Ovary (tissue), 9 donors: ENCODE measurements around the gene ARSI. TPM values are rescaled to one million over a fixed set of nuclear protein-coding genes. Genes with fewer than 3 reads are reported as not detected.

ENCODE experiments used
- DNase-seq, 5 donors: peaks; one replicate each; pipeline ENCODE4 v3.0.0-alpha.2; 2019 to 2020
- H3K27ac ChIP-seq, 2 donors: fragments of 200-600 bp; one replicate each; pipeline versions ENCODE4 v1.5.1 to v1.8.0; 2019 to 2022
- H3K27me3 ChIP-seq: fragments of 200-600 bp; one replicate; pipeline ENCODE4 v1.8.0; 2022
- H3K36me3 ChIP-seq: fragments of 200-600 bp; sonication (generic); one replicate; pipeline ENCODE4 v1.5.1; 2019
- H3K4me1 ChIP-seq: one replicate; pipeline ENCODE4 v1.8.1; 2013; ENCODE audit warnings: mild to moderate bottlenecking, moderate library complexity; ENCODE audit not compliant: insufficient read depth
- H3K4me3 ChIP-seq: fragments of 200-600 bp; sonication (generic); one replicate; pipeline ENCODE4 v1.5.1; 2017
- H3K9me3 ChIP-seq, 2 donors: fragments of 200-600 bp in 1 of 2; sonication (generic) in 1 of 2; one replicate each; pipeline versions ENCODE4 v1.5.1 to v1.8.1; 2013 to 2019; ENCODE audit warnings: mild to moderate bottlenecking in 1 of 2, moderate library complexity in 1 of 2
- CTCF ChIP-seq, 3 donors: fragments of 450-650 bp in 2 of 3; fragments of 200-600 bp in 1 of 3; IDR thresholded peaks; one replicate each; pipeline versions ENCODE4 v1.5.1 to v1.8.0; 2016 to 2022; ENCODE audit warnings: antibody characterized with exemption in 3 of 3, mild to moderate bottlenecking in 1 of 3
- EP300 ChIP-seq: sonication (generic); formaldehyde crosslinking; IDR thresholded peaks from one replicate; pipeline ENCODE4 v1.6.1; 2017; ENCODE audit warnings: antibody characterized with exemption
- POLR2A ChIP-seq: fragments of 450-650 bp; IDR thresholded peaks from one replicate; pipeline ENCODE4 v1.6.1; 2017; ENCODE audit warnings: antibody characterized with exemption, mild to moderate bottlenecking, moderate library complexity
- WGBS, 3 donors: extraction: QIAGEN DNeasy Blood & Tissue Kit in 1 of 3; methylation state at CpG; one replicate each; pipeline versions ENCODE4 v1.1.5 to v1.1.7; 2013 to 2017; 5-methylcytosine and 5-hydroxymethylcytosine counted together
- intact Hi-C, 4 donors: fragments of 100-400 bp; cut with DNase I; formaldehyde crosslinking; loops; one replicate each; pipeline versions ENCODE4 v1.11.0 to v1.15.1; 2022 to 2023
- polyA plus RNA-seq, 2 donors: library from polyadenylated mRNA; stranded (reverse); fragments of 200-250 nt in 1 of 2; fragments of 350-450 nt in 1 of 2; fragmentation: Illumina TruSeq in 1 of 2; extraction: RNeasy Lipid Tissue Mini Kit (QIAGEN cat#74804) in 1 of 2; gene quantifications; one replicate each; pipeline ENCODE4 v1.2.3, GENCODE V29; 2013 to 2014
- total RNA-seq, 7 donors: library from RNA; depleted of rRNA in 2 of 7; stranded (reverse); fragments of >200 nt in 2 of 7; fragmentation: NEBNext Ultra II Directional in 3 of 7; extraction: Animal tissue kit (Norgen Biotek cat#: 25700) in 3 of 7; gene quantifications; one replicate each; pipeline versions ENCODE4 v1.1.0 to v1.2.4, GENCODE V29; 2016 to 2023
- donor health status: DM: no; HTN: no; CAD: no; lungs with moderate emphysema.
- donor health status: DM: no; HTN: no; CAD: no.
- donor health status: Bipolar disorder and iron deficiency.
- donor health status: DM: yes; HTN: yes; CAD: no.
- donor health status: DM: no; HTN: no; CAD: no.
- donor health status: DM: yes; HTN: yes; CAD: no.

The ARSI gene
- total and polyA plus RNA-seq, 9 donors = 0.15 to 1.4 (median 0.63) TPM

GRCh38 chr5:150321784-150322183 is 19.1 kb upstream of the ARSI start:
- WGBS, 3 donors = 91 to 96% (median 94%) methylated on average over 1 of the region's 1 CpG
- H3K9me3 ChIP-seq = no peaks in the 10 kb centered on the region
- no peaks in the 10 kb centered on the region for H3K4me1 ChIP-seq
- H3K27me3 ChIP-seq = no peaks in the 10 kb centered on the region
- no peak for TF ChIP-seq EP300
- no peak for TF ChIP-seq CTCF (IDR thresholded peaks at IDR 0.05)
- TF ChIP-seq POLR2A = no peak
- H3K4me3 ChIP-seq = no peak overlapping the region
- H3K36me3 ChIP-seq = no peaks in the 10 kb centered on the region
- H3K27ac ChIP-seq = no peak overlapping the region
- no peak for DNase-seq
- intact Hi-C loops = no loop called here

DNA sequence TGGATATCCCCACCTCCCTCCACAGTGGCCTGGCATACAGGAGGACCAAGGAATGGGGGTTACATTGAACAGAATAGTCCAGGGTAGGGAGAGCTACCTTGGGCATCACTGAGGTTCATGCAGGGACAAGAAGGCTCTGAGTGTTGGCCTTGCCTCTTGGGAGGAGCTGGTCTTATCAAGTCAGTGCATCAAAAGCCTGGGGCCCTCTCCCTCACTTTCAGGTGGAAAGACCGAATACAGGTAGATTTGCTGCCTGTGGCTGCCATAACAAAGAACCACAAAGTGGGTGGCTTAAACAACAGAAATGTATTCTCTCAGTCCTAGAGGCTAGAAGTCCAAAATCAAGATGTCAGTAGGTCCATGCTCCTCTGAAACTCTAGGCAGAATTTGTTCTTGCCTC is 18.5 kb upstream of the ARSI start:
- intact Hi-C loops = no loop called here
- TF ChIP-seq EP300 (no peak), POLR2A (no peak), CTCF (IDR thresholded peaks at IDR 0.05) (no peak)
- Histone ChIP-seq H3K36me3 (no peaks in the 10 kb centered on the region), H3K4me3 (no peak overlapping the region), H3K9me3 (no peaks in the 10 kb centered on the region), H3K27me3 (no peaks in the 10 kb centered on the region), H3K4me1 (no peaks in the 10 kb centered on the region), H3K27ac (no peak overlapping the region)
- 83 to 98% (median 93%) methylated on average over 1 of the region's 1 CpG for WGBS, 3 donors
- DNase-seq = no peak

GRCh38 chr5:150320044-150320613 is 17.4 kb upstream of the ARSI start:
- H3K27me3 ChIP-seq = no peaks in the 10 kb centered on the region
- no peak overlapping the region for H3K4me3 ChIP-seq
- H3K9me3 ChIP-seq = no peaks in the 10 kb centered on the region
- H3K36me3 ChIP-seq = no peaks in the 10 kb centered on the region
- peak; percentile 44 to 68 (median 58) for DNase-seq
- intact Hi-C loops = no loop called here
- H3K27ac ChIP-seq = no peak overlapping the region
- H3K4me1 ChIP-seq = no peaks in the 10 kb centered on the region
- 31 to 56% (median 47%) methylated on average over 2 of the region's 2 CpGs for WGBS, 3 donors
- TF ChIP-seq EP300 (no peak), POLR2A (no peak), CTCF (IDR thresholded peaks at IDR 0.05) (no peak)

DNA sequence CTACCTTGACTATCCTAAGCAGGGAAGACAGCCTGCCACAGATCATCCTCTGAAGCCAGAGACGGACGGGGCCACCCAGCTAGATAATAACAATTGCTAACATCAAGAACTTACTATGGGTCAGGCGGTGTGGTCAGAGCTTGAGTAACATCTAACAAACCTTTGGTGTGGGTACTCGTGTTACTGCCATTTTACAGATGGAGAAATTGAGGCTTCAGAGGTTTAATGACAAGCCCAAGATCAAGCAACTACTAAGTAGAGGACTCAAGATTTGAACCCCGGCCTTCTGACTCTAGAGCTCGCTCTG is 16.7 kb upstream of the ARSI start:
- H3K36me3 ChIP-seq = no peaks in the 10 kb centered on the region
- 88 to 92% (median 91%) methylated on average over 6 of the region's 6 CpGs for WGBS, 3 donors
- H3K27ac ChIP-seq = no peak overlapping the region
- no peak for TF ChIP-seq CTCF (IDR thresholded peaks at IDR 0.05)
- no peak for TF ChIP-seq EP300
- TF ChIP-seq POLR2A = no peak
- intact Hi-C loops = no loop called here
- H3K27me3 ChIP-seq = no peaks in the 10 kb centered on the region
- no peaks in the 10 kb centered on the region for H3K9me3 ChIP-seq
- no peak for DNase-seq
- H3K4me1 ChIP-seq = no peaks in the 10 kb centered on the region
- no peak overlapping the region for H3K4me3 ChIP-seq
